M059J (cell line): Measurements from ENCODE around the gene YTHDF1. TPM values are rescaled to one million over a fixed set of nuclear protein-coding genes. Genes with fewer than 3 reads are reported as not detected.
"Not testable (repeated sequence)": the region's sequence is repeated elsewhere in the genome, so short reads cannot be mapped to it uniquely, and the experiment has no call there.

Experiments used
- DNase-seq: peaks from one replicate; pipeline ENCODE4 v3.0.0-alpha.2; 2012; ENCODE audit warnings: low read depth
- total RNA-seq: library from RNA; depleted of rRNA; stranded (reverse); fragments of >200 nt; shearing (Covaris generic); gene quantifications from 2 replicates; pipeline ENCODE4 v1.2.3, GENCODE V29; 2014

The YTHDF1 gene
- total RNA-seq, 1 experiment from 2014 or later = 41.2 TPM

DNA sequence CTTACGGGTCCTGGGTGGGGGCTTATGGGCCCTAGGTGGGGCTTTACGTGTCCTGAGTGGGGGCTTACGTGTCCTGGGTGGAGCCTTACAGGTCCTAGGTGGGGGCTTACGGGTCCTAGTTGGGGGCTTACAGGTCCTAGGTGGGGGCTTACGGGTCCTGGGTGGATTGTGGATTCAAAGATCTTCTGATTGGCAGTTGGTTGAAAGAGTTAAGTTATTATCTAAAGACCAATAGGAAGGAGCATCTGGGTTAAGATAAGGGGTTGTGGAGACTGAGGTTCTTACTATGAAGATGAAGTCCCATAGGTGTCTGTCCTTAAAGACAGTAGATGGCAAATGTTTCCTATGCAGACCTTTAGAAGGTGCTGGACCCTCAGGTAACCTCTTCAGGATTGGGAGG lies 11.3 kb upstream of the YTHDF1 start:
- no peak for DNase-seq

DNA sequence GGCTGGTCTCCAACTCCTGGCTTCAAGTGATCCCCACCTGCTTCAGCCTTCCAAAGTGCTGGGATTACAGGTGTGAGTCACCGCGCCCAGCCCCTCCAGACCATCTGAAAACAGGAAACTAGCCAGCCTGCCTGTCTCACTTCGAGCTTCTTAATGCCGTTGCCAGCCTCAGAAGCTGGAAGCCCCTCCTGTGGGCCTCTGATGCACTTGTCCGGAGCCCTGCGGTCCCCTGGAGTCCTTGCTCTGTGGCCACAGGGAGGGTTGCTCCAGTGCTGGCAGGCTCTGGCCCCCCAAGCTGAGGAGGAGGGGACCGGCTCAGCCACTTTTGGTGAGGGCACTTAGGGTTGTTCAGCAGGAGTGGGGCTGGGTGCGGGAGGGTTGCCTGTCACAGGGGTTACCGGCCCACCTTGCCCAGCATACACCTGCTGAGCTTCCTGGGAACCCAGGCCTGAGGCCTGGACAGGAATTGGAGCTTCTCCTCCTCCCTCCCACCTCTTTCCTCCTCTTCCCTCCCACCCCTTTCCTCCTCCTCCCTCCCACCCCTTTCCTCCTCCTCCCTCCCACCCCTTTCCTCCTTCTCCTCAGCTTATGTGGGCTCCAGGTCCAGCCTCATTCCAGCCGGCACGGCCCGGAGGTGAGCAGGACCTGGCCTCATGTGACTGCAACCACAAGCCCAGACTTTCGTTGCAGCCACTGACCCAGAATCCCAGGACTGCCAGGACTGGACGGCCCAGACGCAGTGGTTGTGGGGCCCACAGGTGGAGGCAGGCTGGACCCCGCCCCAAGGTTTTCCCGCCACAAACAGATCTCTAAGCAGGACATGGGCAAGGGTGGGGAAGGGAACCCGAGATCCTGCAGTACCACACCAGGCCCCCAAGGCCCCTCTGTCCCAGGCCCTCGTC lies 10.4 kb upstream of the YTHDF1 start:
- peak; percentile 24 for DNase-seq

DNA sequence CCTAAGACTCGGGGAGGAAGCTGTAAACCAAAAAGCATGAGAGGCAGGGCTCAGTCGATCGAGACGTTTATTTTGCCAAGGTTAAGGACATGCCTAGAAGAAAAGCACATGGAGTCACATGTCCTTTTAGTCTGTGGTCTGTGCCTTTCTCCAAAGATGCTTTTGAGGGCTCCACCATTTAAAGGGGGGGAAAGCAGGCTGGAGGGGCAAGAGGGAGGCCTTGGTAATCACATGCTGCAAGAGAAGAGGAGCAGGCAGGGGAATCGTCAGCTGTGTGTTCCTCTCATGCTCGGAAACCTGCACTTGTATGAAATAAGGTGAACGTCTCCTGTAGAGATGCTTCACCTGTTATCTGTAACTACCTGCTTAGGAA lies 9.1 kb upstream of the YTHDF1 start:
- DNase-seq = no peak

DNA sequence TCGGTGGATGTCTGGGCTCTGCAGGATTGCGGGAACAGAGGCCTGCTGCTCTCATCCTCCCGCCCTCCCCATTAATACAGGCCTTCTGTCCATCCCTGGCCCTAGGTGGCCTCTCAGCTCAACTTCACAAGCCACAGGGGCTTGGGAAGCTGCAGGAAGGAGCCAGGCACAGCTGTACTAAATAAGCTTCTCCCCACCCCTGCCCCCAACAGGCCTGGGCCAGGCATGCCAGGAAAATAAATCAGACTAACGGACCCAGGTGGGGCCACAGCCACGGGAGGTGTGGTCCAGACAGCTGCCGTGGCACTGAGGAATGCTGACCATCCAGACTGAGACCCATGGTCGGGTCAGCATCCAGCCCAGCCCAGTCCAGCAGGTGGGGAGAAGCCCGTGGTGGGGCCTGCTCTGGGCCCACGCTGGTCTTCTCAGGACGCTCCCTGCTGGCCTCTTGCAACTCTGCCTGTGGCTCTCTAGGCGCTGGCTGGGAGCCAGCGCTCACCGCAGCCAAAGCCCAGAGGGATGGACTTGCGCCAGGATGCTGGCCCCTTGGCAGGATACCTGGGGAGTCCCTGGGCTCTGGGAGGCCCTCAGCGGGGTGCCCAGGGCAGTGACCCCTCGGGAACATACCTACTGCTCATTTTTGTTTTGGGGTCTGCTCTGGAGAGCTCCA lies 8.6 kb upstream of the YTHDF1 start:
- peak; percentile 87 for DNase-seq

DNA sequence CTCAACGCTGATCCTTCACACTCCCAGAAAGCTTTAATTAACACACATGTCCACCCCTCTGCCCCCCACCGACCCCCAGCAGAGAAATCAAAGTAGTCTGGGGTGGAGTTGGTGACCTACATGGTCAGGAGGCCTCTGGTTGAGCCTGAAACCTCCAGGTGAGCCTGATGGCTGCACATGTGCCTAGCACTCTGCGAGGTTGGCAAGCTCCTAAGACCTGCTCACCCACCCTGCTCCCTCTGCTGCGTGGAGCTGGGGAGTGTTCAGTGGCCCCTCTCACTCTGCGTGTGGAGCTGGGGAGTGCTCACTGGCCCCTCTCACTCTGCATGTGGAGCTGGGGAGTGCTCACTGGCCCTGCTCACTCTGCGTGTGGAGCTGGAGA lies 7.9 kb upstream of the YTHDF1 start:
- DNase-seq = no peak

DNA sequence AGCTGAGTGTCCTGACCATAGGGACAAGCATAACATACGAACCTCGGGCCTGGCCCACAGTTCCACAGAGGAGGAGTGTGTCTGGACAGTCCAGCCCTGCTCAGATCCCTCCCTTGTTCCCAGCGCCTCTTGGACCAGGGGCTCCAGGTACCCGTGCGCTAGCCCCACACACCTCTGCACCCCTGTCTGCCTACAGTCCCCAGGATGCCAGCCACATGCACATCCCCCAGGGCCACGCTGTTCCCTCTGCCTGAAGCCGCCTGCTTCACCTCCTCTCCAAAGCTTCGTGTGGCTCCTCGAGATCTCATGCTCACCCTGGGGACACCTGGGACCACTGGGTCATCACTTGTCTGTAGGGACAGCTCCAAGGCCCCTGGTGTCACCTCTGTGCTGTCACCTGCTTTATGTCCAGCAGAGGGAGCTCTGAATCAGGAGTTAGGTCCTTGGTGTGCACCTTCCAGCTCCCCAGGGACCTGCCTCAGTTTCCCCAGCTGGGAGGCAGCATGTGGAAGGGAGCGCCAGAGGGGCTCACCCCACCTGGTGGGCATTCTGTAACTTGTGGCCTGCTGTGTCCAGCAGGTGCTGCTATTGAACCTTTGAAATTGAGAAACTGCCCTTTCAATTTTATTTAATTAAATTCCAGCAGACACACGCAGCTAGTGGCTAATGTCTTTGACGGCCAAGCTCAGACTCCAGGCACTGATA lies 7.3 kb upstream of the YTHDF1 start:
- DNase-seq = peak; percentile 53

DNA sequence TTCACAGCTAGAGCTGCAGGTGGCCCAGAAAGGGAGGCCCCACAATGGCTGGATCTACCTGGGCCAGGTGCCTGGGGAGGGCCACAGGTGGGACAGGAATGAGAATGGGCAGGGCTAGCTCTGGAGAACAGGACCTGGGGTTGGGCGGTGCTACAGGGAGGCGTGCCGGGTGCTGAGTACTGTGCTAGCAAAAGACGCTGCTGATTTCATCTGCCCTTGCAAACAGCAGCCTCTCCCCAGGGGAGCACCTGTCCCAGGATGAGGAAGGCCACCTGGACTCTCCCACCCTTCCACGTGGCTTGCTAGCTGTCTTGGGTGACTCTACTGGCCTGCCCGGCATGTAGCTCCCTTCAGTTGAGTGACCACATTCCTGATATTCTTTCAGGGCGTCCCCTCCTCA lies 6.6 kb upstream of the YTHDF1 start:
- DNase-seq = no peak

DNA sequence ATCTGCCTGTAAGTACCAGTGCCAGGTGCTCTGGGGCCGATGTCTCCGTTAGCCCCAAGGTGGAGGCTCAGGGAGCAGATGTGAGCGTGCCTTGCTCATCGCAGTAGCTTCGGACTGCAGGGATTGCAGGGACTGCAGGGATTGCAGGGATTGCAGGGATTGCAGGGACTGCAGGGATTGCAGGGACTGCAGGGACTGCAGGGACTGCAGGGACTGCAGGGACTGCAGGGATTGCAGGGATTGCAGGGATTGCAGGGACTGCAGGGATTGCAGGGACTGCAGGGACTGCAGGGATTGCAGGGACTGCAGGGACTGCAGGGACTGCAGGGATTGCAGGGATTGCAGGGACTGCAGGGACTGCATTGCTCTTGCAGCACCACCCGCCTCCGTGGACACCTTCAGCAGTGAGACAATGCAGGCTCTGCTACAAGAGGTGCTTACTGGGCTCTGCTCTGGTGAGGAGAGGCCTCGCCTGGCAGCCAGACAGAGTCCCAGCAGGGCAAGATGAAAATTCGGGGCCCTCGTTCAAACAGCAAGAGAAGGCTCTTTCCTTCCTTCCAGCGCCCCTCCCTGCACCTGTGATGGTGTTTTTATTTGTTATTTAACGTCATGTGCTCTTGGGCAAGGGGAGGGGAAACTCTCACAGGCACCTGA lies 5.6 kb upstream of the YTHDF1 start:
- not testable (repeated sequence) for DNase-seq

DNA sequence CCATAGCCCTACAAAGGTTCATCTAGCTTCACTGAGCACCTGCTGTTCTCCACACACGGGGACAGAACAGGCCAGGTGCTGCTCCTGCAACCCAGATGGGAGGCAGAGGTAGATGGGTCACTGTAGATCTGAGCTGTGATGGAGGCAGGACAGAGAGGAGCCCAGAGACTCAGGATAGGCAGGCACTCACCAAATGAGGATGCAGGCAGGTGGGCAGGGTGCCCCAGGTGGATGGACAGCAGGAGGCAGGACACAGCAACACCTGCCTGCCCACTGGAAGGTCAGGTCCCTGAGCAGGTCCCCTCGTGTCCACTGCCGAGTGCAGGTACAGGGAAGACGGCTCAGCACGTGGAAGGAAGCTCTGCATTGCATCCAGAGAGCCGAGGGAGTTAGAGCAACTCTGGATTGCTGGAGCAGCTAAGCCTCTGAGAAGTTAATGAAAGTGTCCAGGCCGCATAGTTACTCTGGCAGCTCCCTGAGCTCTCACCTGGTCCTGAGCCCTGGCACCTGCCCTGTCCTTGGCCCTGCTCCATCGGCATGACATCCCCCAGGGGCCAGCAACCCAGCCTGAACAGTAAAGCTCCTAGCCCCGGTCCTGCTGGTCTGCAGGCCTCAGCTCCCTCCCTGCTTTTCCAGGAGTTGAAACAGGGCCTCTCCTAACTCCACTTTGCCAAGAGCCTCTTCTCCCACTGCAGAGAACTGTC lies 4.9 kb upstream of the YTHDF1 start:
- DNase-seq = no peak

DNA sequence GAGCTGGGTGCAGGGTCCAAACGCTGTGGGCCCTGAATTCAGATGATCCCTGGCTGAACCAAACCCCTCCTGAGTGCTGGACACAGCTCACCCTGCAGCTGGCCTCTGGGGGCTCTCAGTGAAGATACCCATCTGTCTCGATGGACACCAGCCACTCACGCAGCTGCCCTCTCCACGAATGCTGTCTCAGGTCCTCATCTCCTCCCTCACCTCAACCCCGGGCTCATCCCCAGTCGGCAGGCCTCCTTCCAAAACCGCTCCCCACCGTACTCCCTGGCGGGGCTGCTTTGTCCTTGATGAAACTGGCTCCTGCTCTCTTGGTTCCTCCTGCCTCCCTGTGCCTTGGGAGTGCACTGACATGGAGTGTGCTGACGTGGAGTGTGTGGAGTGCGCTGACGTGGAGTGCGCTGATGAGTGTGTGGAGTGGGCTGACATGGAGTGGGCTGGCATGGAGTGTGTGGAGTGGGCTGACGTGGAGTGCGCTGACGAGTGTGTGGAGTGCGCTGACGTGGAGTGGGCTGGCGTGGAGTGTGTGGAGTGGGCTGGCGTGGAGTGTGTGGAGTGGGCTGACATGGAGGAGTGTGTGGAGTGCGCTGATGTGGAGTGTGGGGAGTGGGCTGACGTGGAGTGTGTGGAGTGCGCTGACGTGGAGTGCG lies 4.1 kb upstream of the YTHDF1 start:
- no peak for DNase-seq

DNA sequence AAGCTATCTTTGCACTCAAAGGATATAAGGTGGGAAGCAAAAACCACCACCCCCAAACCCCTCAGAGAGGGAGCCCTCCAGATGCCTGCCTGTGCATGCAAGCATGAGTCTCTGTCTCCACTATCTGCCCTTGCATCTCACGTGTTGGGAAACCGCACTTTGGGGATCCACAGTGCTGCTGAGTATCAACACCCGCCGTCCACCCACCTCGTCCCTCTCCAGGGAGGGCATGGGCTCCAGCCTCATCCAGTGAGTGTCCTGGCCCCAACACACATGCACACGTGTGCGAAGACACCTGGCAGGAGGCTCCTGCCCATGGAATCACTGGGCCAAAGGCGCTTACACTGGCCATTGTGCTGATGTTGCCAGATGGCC lies 3.5 kb upstream of the YTHDF1 start:
- no peak for DNase-seq

DNA sequence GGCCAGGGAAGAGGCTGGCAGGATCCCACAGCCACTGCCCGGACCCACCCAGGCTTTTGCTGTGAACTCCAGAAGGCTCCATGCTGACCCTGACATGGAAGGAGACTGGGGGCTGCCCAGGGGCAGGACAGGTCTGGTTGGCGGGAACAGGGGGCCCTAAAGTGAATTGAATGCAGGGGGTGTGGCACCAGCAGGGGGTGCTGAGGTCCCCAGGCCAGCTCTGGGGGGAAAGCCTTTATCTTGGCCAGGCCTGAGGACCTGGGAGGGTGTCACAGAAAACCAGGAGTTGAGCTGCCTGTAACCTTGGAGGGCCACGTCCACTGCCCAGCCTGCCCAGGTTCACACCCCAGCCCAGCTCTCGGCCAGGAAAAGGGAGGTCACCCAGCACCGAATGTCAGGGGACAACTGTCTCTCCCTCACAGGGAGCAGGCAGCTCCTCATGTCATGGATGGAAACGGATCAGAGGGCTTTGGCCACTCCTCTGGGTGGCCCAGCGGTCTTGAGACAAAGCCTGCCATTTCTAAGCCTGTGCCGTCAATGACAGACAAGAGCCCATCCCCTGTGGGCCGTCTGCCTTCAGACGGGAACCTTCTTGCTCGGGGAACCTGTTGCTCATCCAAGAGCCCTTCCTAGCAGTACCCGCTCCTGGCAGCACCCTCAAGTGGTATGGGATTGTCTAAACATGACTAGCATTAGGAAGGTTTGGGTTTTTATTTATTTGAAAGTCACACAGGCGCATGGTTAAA lies 2.9 kb upstream of the YTHDF1 start:
- DNase-seq = no peak

DNA sequence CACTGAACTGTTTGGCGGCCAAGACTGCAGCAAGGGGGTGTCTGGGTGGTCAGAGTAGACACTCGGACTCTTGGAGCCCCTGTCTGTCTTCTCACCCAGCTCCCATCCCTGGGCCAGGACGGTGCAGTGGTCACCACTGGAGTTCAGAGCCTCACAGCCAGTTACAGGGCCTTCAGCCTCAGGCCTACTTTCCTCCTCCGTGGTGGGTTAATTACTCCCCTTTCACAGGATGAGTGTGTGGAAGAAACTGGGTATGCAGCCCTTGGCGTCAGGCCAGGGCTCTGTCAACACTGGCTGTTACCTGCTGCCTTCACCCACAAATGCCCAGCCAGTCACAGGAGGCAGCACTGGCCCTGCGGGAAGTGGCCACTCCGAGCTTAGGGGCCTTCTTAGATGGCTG lies 1.8 kb upstream of the YTHDF1 start:
- no peak for DNase-seq

DNA sequence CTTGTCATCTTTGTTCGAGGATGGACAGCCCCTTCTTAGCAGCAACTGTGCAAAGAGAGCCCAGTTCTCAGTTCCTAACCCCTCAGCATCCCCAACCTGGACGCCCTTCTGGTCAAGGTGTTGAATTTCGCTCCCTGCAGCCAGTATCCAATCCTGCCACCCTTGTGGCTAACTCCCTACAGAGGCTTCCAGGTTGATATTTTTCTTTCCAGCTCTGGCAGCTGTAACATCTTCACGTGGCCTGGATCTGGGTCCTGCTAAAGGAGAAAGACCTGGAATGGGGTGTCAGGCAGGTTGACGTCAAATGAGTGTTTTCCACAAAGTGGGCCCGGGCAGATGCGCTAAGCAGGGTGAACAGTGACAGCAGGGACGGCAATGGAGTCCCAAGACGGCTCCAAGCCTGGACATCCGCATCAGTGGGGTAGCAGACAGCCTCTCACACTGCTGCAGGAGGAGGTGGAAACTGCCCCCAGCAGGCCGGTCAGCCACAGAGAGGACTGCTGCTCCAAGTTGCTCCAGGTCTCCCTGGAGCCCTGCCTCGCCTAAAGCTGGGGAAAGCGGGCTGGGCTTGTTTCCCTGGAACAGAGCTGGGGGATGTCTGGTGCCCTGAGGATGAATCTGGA lies 1.0 kb upstream of the YTHDF1 start:
- DNase-seq = no peak

DNA sequence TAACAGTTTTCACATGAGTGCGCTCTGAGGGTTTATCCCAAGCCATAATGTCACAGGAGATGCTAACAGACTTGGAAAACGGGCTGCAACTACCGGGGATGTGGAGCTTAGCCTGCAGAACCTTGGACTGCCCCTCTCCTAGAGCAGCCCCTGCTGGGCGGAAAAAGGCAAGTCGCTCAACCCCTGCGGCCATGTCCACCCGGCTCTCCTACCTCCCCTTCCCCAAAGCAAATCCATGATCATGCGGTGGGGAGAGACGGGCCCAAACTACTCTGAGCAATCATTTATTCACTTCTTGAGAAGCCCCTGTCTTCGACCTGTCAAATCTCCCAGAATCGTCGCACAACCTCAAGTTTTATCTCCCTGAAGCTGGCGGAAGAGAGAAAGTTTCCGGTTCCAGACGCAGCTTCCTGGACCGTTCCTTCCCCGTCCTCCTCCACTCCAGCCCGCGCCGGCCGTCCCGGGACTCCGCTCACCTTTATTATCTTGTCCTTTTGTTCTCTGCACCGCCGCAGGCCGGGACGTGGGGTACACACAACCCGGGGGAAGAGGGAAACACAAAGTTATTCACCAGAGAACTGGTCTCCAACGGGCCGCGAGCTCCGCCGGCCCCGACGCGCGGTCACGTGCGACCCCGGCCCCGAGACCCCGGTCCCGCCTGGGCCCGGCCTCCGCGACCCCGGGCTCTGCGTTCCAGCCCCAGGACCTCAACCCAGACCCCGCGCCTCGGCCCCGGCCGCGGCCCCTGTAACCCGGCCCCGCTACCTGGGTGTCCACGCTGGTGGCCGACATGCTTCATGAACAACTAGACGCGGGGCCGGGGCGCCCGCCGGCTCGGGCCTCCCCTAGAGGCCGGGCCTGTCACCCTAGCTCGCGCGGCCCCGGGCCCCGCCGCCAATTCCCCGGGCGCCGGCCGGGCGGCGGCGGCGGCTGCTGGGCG lies 560 bp downstream of the YTHDF1 start:
- peak; percentile 57 for DNase-seq

DNA sequence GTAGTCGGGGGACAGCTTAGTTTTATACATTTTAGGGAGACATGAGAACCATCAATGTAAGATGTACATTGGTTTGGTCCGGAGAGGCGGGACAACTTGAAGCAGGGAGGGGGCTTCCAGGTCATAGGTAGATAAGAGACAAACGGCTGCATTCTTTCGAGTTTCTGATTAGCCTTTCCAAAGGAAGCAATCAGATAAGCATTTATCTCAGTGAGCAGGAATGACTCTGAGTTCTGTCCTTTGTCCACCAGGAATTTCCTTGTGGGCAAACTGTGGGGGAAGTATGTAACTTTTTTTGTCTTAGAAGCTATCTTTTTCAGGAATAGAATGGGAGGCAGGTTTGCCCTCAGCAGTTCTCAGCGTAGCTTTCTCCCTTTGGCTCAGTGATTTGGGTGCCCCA lies 1.4 kb downstream of the YTHDF1 start:
- DNase-seq = no peak

DNA sequence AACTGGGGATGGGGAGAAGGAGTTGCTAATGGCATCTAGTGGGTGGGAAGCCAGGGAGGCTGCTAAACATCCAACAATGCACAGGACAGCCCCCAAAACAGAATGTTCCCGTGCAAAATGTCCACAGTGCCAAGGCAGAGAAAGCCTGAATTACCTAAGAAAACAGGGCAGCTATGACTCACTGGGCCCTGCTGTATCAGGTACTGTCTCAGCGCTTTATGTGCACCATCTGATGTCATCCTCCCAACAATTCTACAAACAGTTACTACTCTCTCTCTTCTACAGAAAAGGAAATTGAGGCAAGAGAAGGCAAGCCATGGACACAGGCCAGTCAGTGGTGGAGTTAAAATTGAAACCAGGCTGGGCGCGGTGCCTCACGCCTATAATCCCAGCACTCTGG lies 3.1 kb downstream of the YTHDF1 start:
- DNase-seq = no peak

DNA sequence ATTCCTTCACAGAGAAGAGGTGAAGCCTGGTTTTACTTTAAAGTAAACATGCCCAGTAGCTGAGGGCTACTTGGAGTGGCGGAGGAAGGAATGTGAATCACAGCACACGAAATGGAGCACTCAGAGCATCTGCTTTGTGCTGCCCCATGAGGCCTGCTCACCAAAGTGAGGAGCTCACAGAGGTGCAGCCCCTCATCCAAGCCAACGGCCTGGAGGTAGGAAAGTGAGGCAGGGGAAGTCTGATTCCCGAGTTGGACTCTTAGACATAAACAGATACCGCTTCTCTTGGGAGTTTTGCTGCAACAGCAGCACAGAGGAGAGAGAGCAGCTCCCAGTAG lies 3.6 kb downstream of the YTHDF1 start:
- DNase-seq = no peak

DNA sequence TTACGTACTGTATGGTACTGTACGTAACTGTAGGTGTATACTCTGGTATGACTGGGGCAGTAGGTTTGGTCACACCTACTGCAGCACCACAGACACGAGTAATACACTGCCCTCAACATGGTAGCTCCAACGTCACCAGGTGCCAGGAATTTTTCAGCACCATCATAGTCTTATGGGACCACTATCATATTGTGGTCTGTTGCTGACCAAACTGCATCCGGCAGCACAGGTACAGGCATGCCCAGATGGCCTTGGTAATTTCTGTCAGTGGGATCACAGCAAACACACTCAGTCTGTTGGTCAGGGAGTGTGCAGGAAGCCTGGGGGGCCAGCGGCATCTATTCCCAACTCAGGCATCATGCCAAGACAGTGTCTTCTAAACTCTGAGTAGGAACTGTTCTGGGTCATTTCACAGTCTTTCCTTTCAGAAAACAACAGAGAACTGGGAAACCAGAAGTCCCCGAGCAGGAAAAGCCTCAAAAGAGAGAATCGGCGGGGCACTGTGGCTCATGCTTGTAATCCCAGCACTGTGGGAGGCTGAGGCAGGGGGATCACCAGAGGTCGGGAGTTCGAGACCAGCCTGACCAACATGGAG lies 5.8 kb downstream of the YTHDF1 start:
- DNase-seq = no peak
